SW480 (cell line): Measurements from ENCODE around the gene MRPL38.
"Not testable (repeated sequence)": the region's sequence is repeated elsewhere in the genome, so short reads cannot be mapped to it uniquely, and the experiment has no call there.

Experiments
- DNase-seq: peaks from one replicate; pipeline ENCODE4 v3.0.0-alpha.2; 2016; ENCODE audit warnings: low spot score

Gene MRPL38

DNA sequence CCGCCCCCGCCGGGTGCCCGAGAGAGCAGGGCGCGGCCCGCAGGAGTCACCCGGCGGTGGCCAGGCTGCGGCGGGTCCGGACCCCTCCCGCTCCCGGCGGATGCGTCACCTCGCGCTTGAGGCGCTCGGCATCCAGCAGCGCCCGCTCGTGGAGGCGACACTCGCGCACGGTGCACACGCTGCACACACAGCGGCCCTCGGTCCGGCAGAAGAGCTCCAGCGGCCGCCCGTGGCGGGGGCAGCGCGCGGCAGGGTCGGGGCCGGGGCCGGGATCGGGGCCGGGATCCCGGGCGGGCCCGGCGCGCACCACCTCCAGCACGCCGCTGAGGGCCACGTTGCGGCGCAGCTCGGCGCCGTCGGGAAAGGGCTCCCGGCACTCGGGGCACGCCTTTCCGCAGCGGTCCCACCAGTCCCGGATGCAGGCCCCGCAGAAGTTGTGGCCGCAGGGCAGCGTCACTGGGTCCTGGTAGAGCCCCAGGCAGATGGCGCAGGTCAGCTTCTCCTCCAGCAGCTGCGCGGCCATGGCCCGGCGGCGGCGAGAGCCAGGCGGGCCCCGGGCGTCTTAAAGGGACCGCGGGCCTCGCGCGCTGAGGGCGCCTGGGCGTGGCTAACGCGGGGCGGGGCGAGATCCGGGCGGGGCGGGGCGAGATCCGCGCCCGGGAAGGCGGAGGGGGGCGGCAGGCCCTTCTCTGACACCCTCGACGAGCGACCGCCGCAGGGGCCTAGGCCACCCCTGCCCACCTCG lies 8.1 kb downstream of the MRPL38 start, which contains the start of gene TRIM65:
Gene TRIM65, minus strand, starts transcription at position 537 of the 745 bp plus-strand sequence. Its CDS starts 14 bp downstream, at position 523.
- peak; percentile 76 for DNase-seq

DNA sequence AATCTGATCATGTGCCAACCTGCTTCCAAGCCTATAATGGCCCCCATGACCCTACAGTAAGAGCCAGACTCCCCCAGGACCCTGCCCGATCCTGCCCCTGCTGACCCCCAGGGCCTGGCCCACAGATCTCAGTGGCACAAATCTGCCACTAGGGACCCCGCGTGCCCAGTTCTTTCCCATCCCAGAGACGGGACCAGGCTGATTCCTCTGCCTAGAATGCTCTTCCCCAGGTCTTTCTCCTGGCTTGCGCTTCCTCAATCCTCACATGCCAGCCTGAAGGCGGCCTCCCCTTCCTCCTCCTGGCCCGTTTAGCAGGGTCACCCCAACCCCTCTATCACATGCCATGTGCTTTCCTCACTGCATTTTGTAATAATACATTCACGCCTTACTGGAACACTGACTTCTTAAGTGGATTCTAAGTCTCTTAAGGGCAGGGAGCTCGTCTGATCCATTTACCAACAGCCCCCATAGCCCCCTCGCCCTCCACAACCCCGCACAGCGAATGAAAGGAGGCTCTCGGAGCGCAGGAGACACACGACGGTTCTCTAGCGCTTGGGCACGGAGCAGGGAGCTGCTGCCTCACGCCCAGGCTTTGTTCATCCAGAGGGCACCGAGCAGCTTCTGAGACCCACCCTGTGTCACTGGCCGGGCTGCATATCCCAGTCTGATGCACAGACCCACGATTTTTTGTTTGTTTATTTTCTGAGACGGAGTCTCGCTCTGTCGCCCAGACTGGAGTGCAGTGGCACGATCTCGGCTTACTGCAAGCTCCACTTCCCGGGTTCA lies 9.1 kb downstream of the MRPL38 start:
- DNase-seq = no peak

DNA sequence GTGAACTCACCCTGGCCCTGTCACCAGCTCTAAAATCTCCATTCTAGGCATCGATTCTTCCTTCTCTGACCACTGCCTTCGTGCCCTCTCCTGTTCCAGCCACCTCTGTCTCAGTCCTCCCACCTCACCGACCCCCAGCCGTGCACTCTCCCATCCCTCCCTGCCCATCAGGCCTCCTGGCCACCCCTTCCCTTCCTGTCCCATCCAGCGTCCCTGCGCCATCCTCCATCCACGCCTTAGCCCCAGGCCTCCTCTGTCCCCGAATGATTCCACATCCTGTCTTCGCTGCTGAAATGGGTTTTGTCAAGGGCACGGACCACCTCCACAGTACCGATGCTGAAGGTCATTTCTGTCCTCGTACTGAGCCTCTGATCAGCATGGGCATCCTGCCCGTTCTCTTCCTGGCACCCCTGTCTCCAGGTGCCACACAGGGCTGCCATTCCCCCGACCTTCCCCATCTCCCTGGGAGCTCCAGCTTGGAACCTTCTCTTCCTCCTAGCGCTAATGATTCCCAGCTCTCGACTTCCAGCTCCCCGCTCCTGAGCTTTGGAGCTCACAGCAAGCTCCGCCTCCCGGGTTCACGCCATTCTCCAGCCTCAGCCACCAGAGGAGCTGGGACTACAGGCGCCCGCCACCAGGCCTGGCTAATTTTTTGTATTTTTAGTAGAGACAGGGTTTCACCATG lies 10.5 kb downstream of the MRPL38 start:
- DNase-seq = no peak

DNA sequence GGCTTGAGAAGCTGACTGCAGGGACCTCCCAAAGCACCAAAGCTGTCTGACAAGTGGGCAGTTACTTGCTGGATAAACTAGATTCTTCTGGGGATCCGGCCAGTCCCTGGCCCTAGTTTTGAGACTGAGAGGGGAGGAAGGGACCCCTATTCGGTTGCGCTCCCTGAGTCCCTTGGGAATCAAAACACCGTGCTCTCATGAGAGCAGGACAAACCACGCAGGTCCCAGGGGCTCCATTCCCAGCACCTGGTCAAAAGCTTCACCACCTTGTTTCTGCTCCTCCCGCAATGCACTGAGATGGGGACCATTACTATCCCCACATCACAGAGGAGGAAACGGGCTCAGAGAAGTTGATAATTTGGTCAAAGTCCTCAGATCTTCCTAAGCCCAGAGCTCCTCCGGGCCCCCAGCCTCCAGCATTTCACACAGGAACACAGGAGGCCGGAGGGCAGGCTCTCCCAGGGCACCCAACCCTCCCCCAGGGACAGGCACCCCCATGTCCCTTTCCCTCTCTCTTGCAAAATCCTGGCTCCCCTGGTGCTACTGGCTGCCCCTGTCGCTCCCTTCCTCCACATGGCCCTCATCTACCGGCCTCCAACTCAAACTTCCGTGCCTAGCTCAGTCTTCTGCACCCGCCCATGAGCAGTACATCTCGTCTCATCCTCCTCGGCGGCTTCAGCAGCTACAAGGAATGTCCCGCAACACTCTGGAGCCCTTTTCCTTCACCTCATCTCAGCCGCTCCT lies 11.2 kb downstream of the MRPL38 start:
- no peak for DNase-seq

DNA sequence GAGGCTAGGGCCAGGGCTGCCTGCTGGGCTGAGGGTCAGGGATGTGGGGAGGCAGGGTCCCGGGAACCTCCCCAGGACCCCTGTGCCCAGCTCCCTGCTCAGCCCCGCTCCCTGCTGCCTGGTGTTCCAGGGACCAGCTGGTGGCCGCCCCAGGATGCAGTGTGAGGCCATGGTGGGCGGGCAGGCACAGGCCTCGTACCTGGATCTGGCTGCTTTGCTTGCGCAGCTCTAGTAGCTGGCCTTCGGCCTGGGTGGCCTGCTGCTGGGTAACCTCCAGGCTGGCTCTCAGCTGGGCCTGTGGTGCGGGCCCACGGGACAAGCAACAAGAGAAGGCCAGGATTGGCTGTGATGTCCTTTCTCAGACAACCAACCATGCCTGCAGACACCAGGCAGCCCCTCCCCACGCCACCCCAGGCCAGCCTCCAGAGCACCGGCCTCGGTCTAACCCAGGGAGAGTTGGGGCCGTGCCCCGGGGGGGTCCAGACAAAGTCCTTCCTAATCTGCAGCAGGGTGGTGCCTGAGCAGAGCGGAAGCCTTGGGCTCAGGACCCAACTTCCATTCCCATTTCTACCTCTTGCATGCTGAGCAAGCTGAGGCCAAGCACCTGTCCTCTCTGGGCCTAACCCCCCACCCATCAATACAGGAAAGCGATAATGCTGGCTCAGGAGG lies 12.0 kb downstream of the MRPL38 start:
- DNase-seq = no peak

DNA sequence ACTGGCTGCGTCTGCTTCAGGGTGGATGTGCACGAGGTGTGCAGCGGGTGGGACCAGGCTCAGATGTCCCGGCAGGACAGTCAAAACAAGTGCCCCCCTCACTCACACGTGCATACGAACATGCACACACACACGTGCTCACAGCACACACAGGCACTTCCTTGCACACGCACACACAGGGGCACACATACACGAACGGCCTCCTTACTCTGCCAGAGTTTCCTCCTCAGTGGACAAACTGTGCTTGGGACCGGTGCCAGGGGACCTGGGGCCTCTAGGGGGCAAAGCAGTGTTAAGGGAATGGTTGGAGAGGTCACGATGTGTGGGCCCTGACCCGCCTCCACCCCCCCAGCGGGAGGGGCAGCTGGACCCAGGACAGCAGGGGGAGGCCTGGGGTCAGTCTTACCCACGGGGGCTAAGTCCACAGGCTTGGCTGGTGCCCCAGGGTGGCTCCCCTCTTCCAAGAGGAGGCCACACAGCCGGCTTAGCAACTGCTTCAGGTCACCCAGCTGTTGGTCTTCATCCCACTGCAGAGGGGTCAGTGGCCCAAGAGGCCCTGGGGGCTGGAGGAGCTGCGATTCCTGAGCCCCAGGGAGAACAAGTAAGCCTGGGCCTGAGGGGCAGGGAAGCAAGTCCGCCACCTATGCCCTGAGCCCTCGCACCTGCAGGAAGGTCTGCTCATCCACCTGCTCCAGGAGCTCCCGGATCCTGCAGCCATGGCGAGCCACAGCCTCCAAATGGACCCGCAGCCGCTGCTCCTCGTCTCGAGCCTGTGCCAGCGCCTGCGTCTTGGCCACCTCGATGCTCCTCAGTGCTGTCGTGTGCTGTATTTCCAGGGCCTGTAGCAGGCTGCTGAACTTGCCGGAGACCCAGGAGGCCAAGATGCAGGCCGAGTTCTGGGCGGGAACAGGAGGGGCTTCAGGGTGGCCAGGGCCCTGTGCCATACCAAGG lies 12.8 kb downstream of the MRPL38 start:
- DNase-seq = no peak

DNA sequence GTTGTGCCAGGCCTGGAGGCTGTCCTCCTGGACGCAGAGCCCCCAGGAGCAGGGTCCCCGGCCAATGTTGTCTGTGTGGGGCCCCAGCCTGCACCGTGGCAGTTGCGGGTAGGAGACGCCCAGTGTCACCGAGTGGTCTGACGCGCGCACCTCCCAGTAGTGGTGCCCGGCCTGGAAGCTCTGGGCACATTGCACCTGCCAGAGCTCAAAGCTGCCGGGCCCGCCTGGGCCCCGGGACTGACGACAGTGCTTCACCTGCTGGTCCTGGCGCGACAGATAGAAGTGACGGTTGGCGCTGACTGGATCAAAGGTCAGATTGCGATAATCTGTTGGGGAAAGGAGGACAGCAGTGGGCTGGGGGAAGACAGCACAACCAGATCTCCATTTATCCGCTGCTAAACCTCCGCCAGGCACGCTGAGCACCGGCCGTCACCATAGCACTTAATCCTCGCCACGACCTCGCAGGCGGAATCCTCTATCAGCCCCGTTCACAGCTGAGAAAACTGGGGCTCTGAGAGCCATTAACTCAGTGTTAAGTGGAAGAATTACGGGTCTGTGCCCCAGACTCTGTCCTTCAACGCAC lies 13.6 kb downstream of the MRPL38 start:
- DNase-seq = no peak

DNA sequence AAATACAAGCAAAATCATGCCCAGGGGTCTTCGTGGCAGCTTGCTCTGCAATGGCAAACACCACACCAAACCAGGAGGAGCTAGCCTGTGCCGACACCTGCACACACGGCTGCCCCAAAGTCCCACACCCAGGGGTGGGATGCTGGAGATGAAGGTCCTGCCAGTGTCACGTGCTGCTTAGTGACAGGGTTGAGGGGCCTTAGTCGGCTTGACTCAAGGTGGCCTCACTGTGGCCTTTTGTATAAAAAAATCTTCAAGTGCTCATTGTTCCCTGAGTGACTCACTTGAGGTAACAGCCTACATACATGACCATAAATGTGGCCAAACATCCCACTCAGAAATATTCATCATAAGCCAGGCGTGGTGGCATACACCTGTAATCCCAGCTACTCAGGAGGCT lies 15.2 kb downstream of the MRPL38 start:
- DNase-seq = peak; percentile 72

DNA sequence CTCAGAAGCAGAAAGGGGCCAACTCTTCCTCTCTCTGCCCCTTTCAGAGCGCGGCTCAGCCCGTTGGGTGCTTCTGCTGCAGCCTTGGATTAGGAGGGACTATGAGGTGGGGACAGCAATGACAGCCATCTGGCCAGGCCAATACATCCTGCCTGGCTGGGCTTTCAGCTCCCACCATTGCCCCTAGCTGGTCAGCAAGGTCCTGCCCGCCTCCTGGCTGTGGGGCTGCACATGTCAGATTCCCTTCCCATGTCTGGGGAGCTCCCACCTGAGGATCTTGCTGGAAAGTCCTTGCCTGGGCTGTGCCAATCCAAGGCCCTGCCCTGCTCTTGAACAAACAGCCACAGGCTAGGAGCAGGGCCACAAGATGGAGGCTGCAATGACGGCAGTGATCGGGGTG lies 16.2 kb downstream of the MRPL38 start:
- no peak for DNase-seq

DNA sequence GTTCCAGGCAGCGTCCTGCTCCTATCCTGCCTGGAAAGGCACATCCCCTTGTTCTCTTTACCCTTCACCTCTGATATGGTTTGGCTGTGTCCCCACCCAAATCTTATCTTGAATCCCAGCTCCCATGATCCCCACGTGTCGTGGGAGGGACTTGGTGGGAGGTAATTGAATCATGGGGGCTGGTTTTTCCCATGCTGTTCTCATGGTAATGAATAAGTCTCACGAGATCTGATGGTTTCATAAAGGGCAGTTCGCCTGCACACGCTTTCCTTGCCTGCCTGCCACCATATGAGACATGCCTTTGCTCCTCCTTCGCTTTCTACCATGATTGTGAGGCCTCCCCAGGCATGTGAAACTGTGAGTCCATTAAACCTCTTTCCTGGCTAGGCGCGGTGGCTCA lies 18.8 kb downstream of the MRPL38 start:
- DNase-seq = not testable (repeated sequence)

DNA sequence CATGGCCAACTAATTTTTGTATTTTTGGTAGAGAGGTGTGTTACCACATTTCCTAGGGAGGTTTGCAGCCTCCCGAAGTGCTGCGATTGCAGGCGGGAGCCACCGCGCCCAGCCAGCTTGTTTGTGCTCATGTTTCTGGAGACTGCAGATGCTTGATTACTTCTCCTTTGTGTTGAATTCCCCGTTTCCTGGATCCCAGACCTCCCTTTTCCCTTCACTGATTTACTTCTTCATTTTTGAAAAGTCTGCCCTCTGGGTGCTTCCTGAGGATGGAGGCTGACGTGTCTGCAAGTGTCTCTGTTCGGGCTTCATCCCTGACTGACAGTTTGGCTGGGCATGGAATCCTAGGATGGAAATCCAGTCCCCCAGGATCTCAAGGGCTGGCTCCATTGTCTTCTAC lies 19.3 kb downstream of the MRPL38 start:
- no peak for DNase-seq

DNA sequence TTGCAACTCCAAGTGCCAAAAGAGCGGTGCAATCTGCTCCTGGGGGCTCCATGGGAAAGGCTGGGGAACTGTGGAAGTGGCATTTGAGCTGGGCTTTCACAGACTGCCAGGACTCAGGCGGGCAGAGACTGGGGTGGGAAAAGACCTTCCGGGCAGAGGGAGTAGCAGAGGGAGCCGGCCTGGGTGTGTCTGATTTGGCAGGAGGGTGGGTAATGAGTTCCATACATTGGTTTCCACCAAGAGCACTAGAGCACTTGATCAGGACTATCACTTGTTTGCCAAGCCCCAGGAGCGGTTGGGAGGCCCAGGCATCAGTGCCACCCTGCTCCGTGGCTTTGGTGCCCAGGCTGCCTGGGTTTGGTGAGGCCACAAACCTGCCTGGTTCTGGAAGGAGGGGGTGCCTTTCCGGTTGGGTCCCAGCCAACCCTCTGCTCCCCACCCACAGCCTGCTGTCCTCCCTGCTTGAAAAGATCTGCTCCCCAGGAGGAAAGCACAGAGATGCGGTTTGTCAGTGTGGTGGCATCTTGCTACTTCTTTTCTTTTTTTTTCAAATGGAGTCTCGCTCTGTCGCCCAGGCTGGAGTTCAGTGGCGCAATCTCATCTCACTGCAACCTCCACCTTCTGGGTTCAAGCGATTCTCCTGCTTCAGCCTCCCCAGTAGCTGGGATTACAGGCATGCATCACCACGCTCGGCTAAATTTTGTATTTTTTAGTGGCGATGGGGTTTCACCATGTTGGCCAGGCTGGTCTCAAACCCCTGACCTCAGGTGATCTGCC lies 22.8 kb downstream of the MRPL38 start:
- DNase-seq = no peak

DNA sequence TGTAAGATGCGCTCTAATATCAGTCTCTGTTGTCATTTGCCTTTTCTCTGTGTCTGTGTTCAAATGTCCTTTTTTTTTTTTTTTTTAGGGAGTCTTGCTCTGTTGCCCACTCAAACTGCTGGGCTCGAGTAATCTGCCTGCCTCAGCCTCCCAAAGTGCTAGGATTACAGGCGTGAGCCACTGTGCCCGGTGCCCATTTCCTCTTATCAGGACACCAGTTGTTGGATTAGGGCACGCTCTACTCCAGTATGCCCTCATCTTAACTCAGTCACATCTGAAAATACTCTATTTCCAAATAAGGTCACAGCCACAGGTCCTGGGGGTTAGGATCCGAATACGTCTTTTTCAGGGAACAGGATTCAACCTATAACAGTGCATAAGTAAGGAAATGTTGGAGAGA lies 24.4 kb downstream of the MRPL38 start:
- DNase-seq = no peak

DNA sequence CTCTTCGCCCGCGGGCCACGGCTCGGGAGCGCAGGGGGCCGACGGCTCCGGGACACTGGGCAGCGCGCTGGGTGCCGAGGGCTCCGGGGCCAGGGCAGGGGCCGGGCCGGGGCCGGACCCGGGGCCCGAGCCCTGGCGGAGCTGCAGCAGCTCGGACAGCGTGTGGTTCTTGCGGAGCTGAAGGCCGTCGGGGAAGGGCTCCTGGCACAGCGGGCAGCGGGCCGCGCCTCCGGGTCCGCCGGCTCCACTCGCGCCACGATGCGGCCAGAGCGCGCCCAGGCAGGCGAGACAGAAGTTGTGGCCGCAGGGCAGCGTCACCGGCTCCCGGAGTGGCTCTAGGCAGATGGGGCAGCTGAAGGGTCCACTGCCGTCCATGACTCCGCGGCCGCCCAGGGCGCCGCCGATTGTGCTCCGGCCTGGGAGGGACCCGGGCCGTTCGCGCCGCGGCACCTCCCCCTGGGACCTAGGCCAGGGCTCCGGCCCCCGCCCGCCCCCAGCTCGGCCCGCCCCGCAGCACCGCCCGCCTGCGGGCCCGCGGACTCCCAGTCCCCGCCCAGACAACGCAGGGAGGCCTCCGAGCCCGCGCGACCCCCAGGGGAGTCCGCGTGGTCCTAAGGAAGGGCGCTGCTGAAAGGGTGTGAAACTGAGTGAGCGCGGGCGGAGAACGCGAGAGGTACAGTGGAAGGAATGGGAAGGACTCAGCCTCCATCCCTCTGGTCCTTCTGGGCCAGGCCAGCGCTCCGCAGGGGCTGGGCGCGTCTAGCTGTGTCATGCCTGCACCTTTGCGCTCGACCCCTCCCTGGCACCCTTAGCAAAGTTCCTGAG lies 26.3 kb downstream of the MRPL38 start, which contains the start of gene TRIM47:
Gene TRIM47, minus strand, starts transcription at position 408 of the 825 bp plus-strand sequence. Its CDS starts 33 bp downstream, at position 375.
- peak; percentile 75 for DNase-seq

DNA sequence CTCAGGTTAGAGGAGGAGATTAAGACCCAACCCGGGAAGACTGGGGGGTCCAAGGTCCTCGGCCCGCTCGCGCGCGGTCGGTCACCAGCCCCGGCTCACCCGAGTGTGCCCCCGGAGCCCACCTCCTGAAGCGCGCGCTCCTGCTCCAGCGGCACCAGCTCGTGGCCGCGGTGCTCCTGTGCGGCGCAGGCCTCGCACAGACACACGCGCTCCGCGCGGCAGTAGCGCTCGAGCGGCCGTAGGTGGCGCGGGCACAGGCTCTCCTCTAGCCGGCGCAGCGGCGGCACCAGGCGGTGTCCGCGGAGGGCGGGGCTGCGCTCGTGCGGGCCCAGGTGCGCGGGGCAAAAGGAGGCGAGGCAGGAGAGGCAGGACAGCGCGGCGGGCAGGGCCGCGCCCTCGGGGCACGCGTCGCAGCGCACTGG lies 26.9 kb downstream of the MRPL38 start:
- DNase-seq = peak; percentile 83

DNA sequence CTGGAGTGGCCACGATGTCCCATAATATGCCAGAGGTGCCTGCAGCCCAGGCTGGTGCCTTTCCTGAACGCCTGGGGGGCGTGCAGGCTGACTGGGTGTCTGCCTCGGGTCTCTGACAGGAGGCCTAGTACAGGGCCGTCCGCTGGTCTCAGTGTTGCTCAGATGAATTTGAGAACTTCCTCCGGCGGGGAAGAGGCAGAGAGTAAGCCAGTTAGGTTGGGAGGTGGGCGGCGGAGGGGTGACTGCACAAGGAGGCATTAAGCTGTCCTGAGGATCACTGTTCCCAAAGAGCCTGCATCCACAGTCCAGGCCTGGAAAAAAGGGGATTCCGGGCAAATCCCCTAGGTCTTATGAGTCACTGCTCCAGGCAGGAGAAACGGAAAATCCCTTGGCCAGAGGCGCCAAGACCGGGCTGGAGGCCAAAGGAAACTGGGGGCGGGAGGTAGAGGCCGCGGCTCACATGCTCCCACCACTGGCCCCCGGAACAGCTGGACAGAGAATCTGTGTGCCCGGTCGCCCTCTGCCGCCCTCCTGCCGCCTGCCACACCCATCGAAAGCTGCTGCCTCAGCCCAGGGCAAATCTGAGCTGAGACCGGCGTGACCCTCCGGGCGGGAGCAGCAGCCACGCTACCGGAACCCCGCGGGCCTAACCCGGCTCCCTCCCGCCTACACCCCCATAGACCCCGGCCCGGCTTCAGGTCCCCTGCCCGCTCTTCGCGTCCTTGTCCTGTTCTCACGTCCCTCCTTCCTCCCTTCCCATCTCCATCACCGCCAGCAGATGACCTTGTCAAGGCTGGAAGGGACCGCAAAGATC lies 27.5 kb downstream of the MRPL38 start:
- DNase-seq = peak; percentile 87
